Neuronal stem cell (in vitro differentiated cells): ENCODE data around the gene TIGD1.

Experiments
- DNase-seq: peaks from one replicate; pipeline ENCODE4 v3.0.0-alpha.2; 2013; ENCODE audit warnings: low spot score
- H2AFZ ChIP-seq: one replicate; pipeline ENCODE4 v1.6.1; 2013; ENCODE audit warnings: mild to moderate bottlenecking, low read length, inconsistent platforms
- H2AK5ac ChIP-seq: 2 replicates; pipeline ENCODE4 v1.6.1; 2013; ENCODE audit warnings: low read depth, mild to moderate bottlenecking, inconsistent platforms, low read length, moderate library complexity, mixed read lengths
- H2BK120ac ChIP-seq: 2 replicates; pipeline ENCODE4 v1.6.1; 2013; ENCODE audit warnings: low read depth, mild to moderate bottlenecking, inconsistent platforms, low read length, moderate library complexity, mixed read lengths
- H2BK12ac ChIP-seq: one replicate; pipeline ENCODE4 v1.6.1; 2013; ENCODE audit warnings: low read length, inconsistent platforms
- H2BK15ac ChIP-seq: 2 replicates; pipeline ENCODE4 v1.6.1; 2013; ENCODE audit warnings: mild to moderate bottlenecking, low read length, inconsistent platforms, mixed read lengths
- H2BK5ac ChIP-seq: one replicate; pipeline ENCODE4 v1.6.1; 2013; ENCODE audit warnings: inconsistent platforms, mild to moderate bottlenecking, low read length, moderate library complexity
- H3K14ac ChIP-seq: one replicate; pipeline ENCODE4 v1.6.1; 2013; ENCODE audit warnings: low read length, inconsistent platforms
- H3K18ac ChIP-seq: 2 replicates; pipeline ENCODE4 v1.6.1; 2013; ENCODE audit warnings: low read length, inconsistent platforms
- H3K23ac ChIP-seq: 2 replicates; pipeline ENCODE4 v1.6.1; 2013; ENCODE audit warnings: low read depth, mild to moderate bottlenecking, mixed read lengths, low read length, inconsistent platforms; ENCODE audit not compliant: poor library complexity
- H3K27ac ChIP-seq: replicated peaks from 3 replicates; pipeline ENCODE4 v1.5.1; 2013; ENCODE audit warnings: low read length, inconsistent platforms
- H3K27me3 ChIP-seq, 3 experiments: 2 replicates each; pipeline ENCODE4 v1.6.1; 2013; ENCODE audit warnings: low read length in 3 of 3, mild to moderate bottlenecking in 2 of 3, inconsistent platforms in 1 of 3, low read depth in 1 of 3, mixed read lengths in 1 of 3, moderate library complexity in 1 of 3; ENCODE audit not compliant: control insufficient read depth in 3 of 3, insufficient read depth in 3 of 3
- H3K36me3 ChIP-seq, 2 donors: replicated peaks in 1 of 2; 2 replicates each; pipeline ENCODE4 v1.6.1; 2013; ENCODE audit warnings: low read length in 2 of 2; ENCODE audit not compliant: control insufficient read depth in 2 of 2, insufficient read depth in 2 of 2
- H3K4ac ChIP-seq: 2 replicates; pipeline ENCODE4 v1.6.1; 2013; ENCODE audit warnings: inconsistent platforms, mild to moderate bottlenecking, low read length, moderate library complexity
- H3K4me1 ChIP-seq, 2 donors: 1 replicate in 1 of 2; 2 replicates in 1 of 2; pipeline ENCODE4 v1.6.1; 2013; ENCODE audit warnings: low read length in 2 of 2, low read depth in 1 of 2; ENCODE audit not compliant: control insufficient read depth in 2 of 2, insufficient read depth in 1 of 2
- H3K4me2 ChIP-seq: one replicate; pipeline ENCODE4 v1.6.1; 2013; ENCODE audit warnings: mild to moderate bottlenecking, low read length, inconsistent platforms; ENCODE audit not compliant: insufficient read depth, poor library complexity, severe bottlenecking
- H3K4me3 ChIP-seq, 2 donors: 2 replicates each; pipeline ENCODE4 v1.5.1; 2013; ENCODE audit warnings: low read length in 2 of 2, mild to moderate bottlenecking in 2 of 2, inconsistent platforms in 1 of 2, moderate library complexity in 1 of 2
- H3K79me1 ChIP-seq: one replicate; pipeline ENCODE4 v1.6.1; 2013; ENCODE audit warnings: low read depth, mild to moderate bottlenecking, inconsistent platforms, low read length, moderate library complexity
- H3K9ac ChIP-seq: one replicate; pipeline ENCODE4 v1.6.1; 2013; ENCODE audit warnings: mild to moderate bottlenecking, low read depth, low read length, inconsistent platforms; ENCODE audit not compliant: poor library complexity
- H3K9me3 ChIP-seq, 2 donors: replicated peaks in 1 of 2; 2 replicates each; pipeline versions ENCODE3 to v1.6.1; 2013; ENCODE audit warnings: low read length in 2 of 2, mild to moderate bottlenecking in 2 of 2, inconsistent platforms in 1 of 2, low read depth in 1 of 2, mixed read lengths in 1 of 2, moderate library complexity in 1 of 2; ENCODE audit not compliant: control insufficient read depth in 2 of 2, insufficient read depth in 1 of 2
- H4K8ac ChIP-seq: one replicate; pipeline ENCODE4 v1.6.1; 2013; ENCODE audit warnings: low read depth, mild to moderate bottlenecking, inconsistent platforms, low read length, moderate library complexity
- H4K91ac ChIP-seq: one replicate; pipeline ENCODE4 v1.6.1; 2013; ENCODE audit warnings: low read length, low read depth, mild to moderate bottlenecking, inconsistent platforms; ENCODE audit not compliant: poor library complexity
- WGBS, 2 donors: extraction: QIAGEN DNeasy Blood & Tissue Kit; methylation state at CpG; one replicate each; pipeline ENCODE4 v1.1.7; 2013; ENCODE audit warnings: missing lambda C conversion rate in 2 of 2, mixed read lengths in 1 of 2; ENCODE audit not compliant: insufficient read length in 2 of 2, insufficient replicate concordance in 1 of 2; ENCODE audit errors: extremely low coverage in 2 of 2; 5-methylcytosine and 5-hydroxymethylcytosine counted together

The TIGD1 gene

DNA sequence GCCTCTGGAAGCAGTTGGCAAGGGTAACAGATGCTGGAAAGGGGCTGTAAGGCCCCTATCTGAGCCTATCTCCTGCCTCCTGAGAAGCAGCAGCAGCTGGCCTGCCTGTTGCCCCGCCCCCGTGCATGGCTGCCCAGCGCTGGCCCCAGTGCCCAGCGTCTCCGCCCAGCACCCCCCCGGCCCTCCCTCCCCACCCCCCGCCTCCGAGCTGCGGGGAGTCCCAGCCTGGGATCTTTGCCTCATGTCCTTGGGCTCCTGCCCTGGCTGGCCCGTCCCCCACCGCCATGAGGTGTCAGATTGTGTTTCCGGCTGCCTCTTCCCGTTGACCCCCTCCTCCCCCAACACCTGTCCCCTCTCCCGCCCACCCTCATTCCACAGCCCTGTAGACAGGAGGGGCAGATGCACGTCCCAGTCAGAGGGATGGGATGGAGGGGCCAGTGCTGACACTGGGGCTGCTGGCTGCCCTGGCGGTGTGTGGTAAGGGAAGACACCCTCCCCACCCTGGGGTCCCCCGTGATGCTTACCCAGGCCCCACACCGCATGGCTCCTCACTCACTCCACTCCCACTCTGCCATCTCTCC is 24.5 kb downstream of the TIGD1 start, which contains the start of gene CHRND:
Gene CHRND (plus strand): TSS at position 370 of the 581 bp plus-strand sequence. CDS start 56 bp downstream, at position 426.
- H3K4me2 ChIP-seq: peak within 1 kb of the TSS; percentile 25

DNA sequence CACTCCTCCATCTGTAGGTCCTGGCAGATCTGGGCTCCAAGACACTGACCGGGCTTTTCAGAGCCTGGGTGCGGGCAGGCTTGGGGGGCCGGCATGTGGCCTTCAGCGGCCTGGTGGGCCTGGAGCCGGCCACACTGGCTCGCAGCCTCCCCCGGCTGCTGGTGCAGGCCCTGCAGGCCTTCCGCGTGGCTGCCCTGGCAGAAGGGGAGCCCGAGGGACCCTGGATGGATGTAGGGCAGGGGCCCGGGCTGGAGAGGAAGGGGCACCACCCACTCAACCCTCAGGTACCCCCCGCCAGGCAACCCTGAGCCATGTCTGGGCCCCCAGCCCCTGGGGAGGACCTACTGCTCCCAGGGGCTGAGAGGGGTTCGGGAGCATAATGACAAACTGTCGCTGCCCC is 25.2 kb downstream of the TIGD1 start:
- Histone ChIP-seq H3K9ac (peak overlapping the region; percentile 70), H4K8ac (no peak overlapping the region), H2AK5ac (peak overlapping the region; percentile 99), H3K79me1 (peaks cover 2% of the 10 kb centered on the region), H4K91ac (no peak overlapping the region), H3K23ac (no peak overlapping the region), H3K27me3 (peaks cover 17 to 66% (median 33%) of the 10 kb centered on the region in 3 experiments), H3K4me2 (no peak overlapping the region), H2BK15ac (peak overlapping the region; percentile 75), H3K9me3 (no peaks in the 10 kb centered on the region), H3K18ac (peak overlapping the region; percentile 87), H3K36me3 (no peaks in the 10 kb centered on the region), H2BK12ac (peak overlapping the region; percentile 82), H3K4ac (no peak overlapping the region), H2AFZ (no peak overlapping the region), H3K27ac (no peak overlapping the region), H3K4me1 (peaks cover 6 to 10% of the 10 kb centered on the region in 2 donors), H2BK120ac (no peak overlapping the region), H3K14ac (peak overlapping the region; percentile 56), H3K4me3 (no peak overlapping the region), H2BK5ac (no peak overlapping the region)
- no peak for DNase-seq
- WGBS, 2 donors: no CpG with 5 or more reads among the region's 14 CpGs

More for the DNA sequence above, 24.5 kb downstream of the TIGD1 start, which contains the start of gene CHRND:
- no peak within 1 kb of the TSS for H3K4me3 ChIP-seq
- no peak for DNase-seq
- peak within 1 kb of the TSS; percentile 53 for H2BK5ac ChIP-seq
- H3K36me3 ChIP-seq: no peaks in the 10 kb centered on the region
- H3K79me1 ChIP-seq: peaks cover 2% of the 10 kb centered on the region
- H3K18ac ChIP-seq: peak within 1 kb of the TSS; percentile 87
- peaks cover 17 to 59% (median 31%) of the 10 kb centered on the region in 3 experiments for H3K27me3 ChIP-seq
- peaks cover 6 to 10% of the 10 kb centered on the region in 2 donors for H3K4me1 ChIP-seq
- peak within 1 kb of the TSS; percentile 91 for H2BK120ac ChIP-seq
- peak within 1 kb of the TSS; percentile 99 for H2AK5ac ChIP-seq
- WGBS, 2 donors: no CpG with 5 or more reads among the region's 18 CpGs
- H4K91ac ChIP-seq: no peak within 1 kb of the TSS
- peak within 1 kb of the TSS; percentile 56 for H3K14ac ChIP-seq
- H2BK15ac ChIP-seq: peak within 1 kb of the TSS; percentile 81
- H3K4ac ChIP-seq: peak within 1 kb of the TSS; percentile 53
- H4K8ac ChIP-seq: peak within 1 kb of the TSS; percentile 82
- H3K23ac ChIP-seq: peak within 1 kb of the TSS; percentile 80
- H2AFZ ChIP-seq: no peak within 1 kb of the TSS
- no peak within 1 kb of the TSS for H3K27ac ChIP-seq
- peak within 1 kb of the TSS; percentile 90 for H2BK12ac ChIP-seq
- peak within 1 kb of the TSS; percentile 70 for H3K9ac ChIP-seq
- H3K9me3 ChIP-seq: no peaks in the 10 kb centered on the region

- no peak overlapping the region for H3K4me2 ChIP-seq
- peak overlapping the region; percentile 99 for H2AK5ac ChIP-seq
- peaks cover 6 to 11% of the 10 kb centered on the region in 2 donors for H3K4me1 ChIP-seq
- H2BK12ac ChIP-seq: no peak overlapping the region
- no peak for DNase-seq
- H2BK5ac ChIP-seq: no peak overlapping the region
- H3K9me3 ChIP-seq: no peaks in the 10 kb centered on the region
- no peak overlapping the region for H3K18ac ChIP-seq
- peaks cover 2% of the 10 kb centered on the region for H3K79me1 ChIP-seq
- H3K9ac ChIP-seq: no peak overlapping the region
- no peak overlapping the region for H3K4me3 ChIP-seq
- peaks cover 17 to 68% (median 33%) of the 10 kb centered on the region in 3 experiments for H3K27me3 ChIP-seq
- no peak overlapping the region for H2AFZ ChIP-seq
- no peak overlapping the region for H4K8ac ChIP-seq
- H2BK15ac ChIP-seq: peak overlapping the region; percentile 8
- no peak overlapping the region for H3K14ac ChIP-seq
- no peak overlapping the region for H3K27ac ChIP-seq
- H3K4ac ChIP-seq: no peak overlapping the region
- H2BK120ac ChIP-seq: no peak overlapping the region
- H3K23ac ChIP-seq: peak overlapping the region; percentile 49
- no CpG with 5 or more reads among the region's 6 CpGs for WGBS, 2 donors
- no peak overlapping the region for H4K91ac ChIP-seq
- no peaks in the 10 kb centered on the region for H3K36me3 ChIP-seq
Observed at GRCh38 chr2:232524771-232525170, 25.6 kb downstream of the TIGD1 start.
